GM06990 (cell line): ENCODE results near the gene PCNT.
"Not testable (repeated sequence)": the region's sequence is repeated elsewhere in the genome, so short reads cannot be mapped to it uniquely, and the experiment has no call there.

Source experiments
- DNase-seq: peaks from one replicate; pipeline ENCODE4 v3.0.0-alpha.2; 2011; ENCODE audit not compliant: insufficient read length; ENCODE audit errors: extremely low read depth
- H3K27me3 ChIP-seq: replicated peaks from 2 replicates; pipeline ENCODE4 v1.6.0; 2011; ENCODE audit warnings: low read length; ENCODE audit not compliant: control insufficient read depth, insufficient read depth
- H3K36me3 ChIP-seq: 2 replicates; pipeline ENCODE4 v1.5.1; 2011; ENCODE audit warnings: low read length; ENCODE audit not compliant: control insufficient read depth, insufficient read depth
- H3K4me3 ChIP-seq: replicated peaks from 2 replicates; pipeline ENCODE4 v1.5.1; 2011; ENCODE audit warnings: low read depth, mild to moderate bottlenecking, control low read depth, low read length
- TF ChIP-seq, protein P1 (sequence below): IDR thresholded peaks from 2 replicates; pipeline ENCODE4 v1.5.1; 2011; ENCODE audit warnings: low read length, control low read depth, mild to moderate bottlenecking, inconsistent platforms; ENCODE audit not compliant: insufficient read depth, poor library complexity, severe bottlenecking

Gene PCNT

DNA sequence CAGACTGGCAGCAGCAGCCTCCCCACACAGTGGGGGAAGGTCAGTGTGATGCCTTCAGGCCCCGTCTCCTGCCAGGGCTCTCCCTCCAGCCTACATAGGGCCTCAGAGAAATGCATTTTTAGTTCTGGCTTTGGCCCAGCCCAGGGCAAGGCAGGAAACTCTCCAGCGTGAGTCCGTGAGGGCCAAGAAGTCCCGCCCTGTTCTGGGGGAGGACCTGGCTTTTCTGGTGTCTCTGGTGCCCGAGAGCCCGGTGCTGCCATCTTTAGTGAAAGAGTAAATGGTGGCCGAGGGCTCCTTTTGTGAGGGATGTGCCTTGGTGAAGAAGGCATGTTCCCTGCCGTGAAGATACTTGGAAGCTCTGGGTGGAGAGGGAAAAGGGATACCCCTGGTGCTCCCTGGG, 120.0 kb downstream of the PCNT start:
- DNase-seq, result no peak
- peaks cover 16% of the 10 kb centered on the region for H3K36me3 ChIP-seq
- no peaks in the 10 kb centered on the region for H3K27me3 ChIP-seq
- TF ChIP-seq, protein P1, sequence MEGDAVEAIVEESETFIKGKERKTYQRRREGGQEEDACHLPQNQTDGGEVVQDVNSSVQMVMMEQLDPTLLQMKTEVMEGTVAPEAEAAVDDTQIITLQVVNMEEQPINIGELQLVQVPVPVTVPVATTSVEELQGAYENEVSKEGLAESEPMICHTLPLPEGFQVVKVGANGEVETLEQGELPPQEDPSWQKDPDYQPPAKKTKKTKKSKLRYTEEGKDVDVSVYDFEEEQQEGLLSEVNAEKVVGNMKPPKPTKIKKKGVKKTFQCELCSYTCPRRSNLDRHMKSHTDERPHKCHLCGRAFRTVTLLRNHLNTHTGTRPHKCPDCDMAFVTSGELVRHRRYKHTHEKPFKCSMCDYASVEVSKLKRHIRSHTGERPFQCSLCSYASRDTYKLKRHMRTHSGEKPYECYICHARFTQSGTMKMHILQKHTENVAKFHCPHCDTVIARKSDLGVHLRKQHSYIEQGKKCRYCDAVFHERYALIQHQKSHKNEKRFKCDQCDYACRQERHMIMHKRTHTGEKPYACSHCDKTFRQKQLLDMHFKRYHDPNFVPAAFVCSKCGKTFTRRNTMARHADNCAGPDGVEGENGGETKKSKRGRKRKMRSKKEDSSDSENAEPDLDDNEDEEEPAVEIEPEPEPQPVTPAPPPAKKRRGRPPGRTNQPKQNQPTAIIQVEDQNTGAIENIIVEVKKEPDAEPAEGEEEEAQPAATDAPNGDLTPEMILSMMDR, result no peak
- no peak overlapping the region for H3K4me3 ChIP-seq

- Histone ChIP-seq H3K27me3 (no peaks in the 10 kb centered on the region), H3K4me3 (no peak overlapping the region), H3K36me3 (peaks cover 4% of the 10 kb centered on the region)
- DNase-seq, result no peak
- TF ChIP-seq, protein P1, result no peak
These were observed 124.2 kb downstream of the PCNT start for GRCh38 chr21:46448108-46448507.

GRCh38 chr21:46448855-46449254, 124.9 kb downstream of the PCNT start:
- H3K27me3 ChIP-seq, H3K4me3 ChIP-seq, H3K36me3 ChIP-seq, DNase-seq: not testable (repeated sequence)

DNA sequence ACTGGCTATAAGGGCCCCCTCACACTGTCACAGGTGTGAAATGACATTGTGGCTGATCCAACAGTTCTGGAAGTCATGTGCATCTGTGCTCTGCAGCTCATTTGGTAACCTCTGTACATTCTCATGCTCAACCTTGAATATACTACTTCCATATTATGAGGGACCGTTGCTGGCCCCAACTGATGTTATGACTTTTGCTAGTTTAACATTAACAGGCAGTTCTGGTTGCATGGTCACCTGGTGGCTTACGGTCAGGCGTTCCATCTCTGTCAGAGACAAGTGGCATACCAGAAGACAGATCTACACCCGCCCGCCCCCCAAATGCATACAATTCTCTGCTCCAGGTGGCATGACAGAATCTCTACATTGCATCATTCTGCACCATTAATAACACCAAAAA, 128.8 kb downstream of the PCNT start:
- TF ChIP-seq, protein P1, result no peak
- Histone ChIP-seq H3K27me3 (no peaks in the 10 kb centered on the region), H3K4me3 (no peak overlapping the region), H3K36me3 (peaks cover 4% of the 10 kb centered on the region)
- DNase-seq, result no peak

DNA sequence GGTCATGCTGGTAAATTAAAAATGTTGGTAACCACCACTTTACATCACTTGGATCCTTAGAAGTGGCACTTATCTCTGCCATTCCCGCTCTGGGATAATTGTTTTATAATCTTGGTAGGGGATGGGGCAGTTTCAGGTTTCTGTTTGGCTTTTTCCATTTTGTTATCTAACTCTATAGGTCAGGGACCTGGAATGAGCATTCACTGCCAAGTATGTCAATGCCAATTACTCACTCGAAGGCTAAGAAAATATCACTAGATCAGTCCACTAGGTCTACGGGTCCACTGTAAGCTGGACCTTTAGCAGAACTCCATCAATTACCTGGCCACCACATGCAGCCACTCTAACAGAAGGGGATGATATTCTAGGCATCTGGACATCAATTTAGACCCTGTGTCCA, 130.2 kb downstream of the PCNT start:
- H3K27me3 ChIP-seq, result no peaks in the 10 kb centered on the region
- H3K4me3 ChIP-seq, result no peak overlapping the region
- TF ChIP-seq, protein P1, result no peak
- no peak for DNase-seq
- H3K36me3 ChIP-seq, result peaks cover 4% of the 10 kb centered on the region

- peaks cover 4% of the 10 kb centered on the region for H3K36me3 ChIP-seq
- TF ChIP-seq, protein P1, result no peak
- no peak for DNase-seq
These were observed 130.9 kb downstream of the PCNT start for GRCh38 chr21:46454634-46455390.

More at GRCh38 chr21:46454634-46455390, 130.9 kb downstream of the PCNT start:
- H3K4me3 ChIP-seq, result no peak overlapping the region
- no peaks in the 10 kb centered on the region for H3K27me3 ChIP-seq
